GM19351 (cell line): ENCODE data around the gene AGAP2.
"Not testable (repeated sequence)": the region's sequence is repeated elsewhere in the genome, so short reads cannot be mapped to it uniquely, and the experiment has no call there.

Source experiments
- ATAC-seq: cut with Tn5 transposase; IDR thresholded peaks from one replicate; pipeline ENCODE4 v1.9.1; 2021; ENCODE audit warnings: mild to moderate bottlenecking, moderate library complexity; ENCODE audit not compliant: unreplicated experiment

The AGAP2 gene

GRCh38 chr12:57738661-57739237 lies at the start of gene AGAP2:
TSS of gene AGAP2 (minus strand) at chr12:57738742. CDS start at chr12:57738246, 496 bp downstream.
- ATAC-seq: no peak

- no peak for ATAC-seq
Measured at GRCh38 chr12:57783861-57784260, 45.3 kb upstream of the AGAP2 start.

- no peak for ATAC-seq
Measured at GRCh38 chr12:57783466-57783801, 44.9 kb upstream of the AGAP2 start.

GRCh38 chr12:57782608-57783465 lies 44.3 kb upstream of the AGAP2 start, which contains the start of gene TSFM:
TSS of gene TSFM (plus strand) at chr12:57782787. CDS start at chr12:57782802, 15 bp downstream.
- peak; percentile 93 for ATAC-seq

- peak; percentile 7 for ATAC-seq
Measured at GRCh38 chr12:57782243-57782607, 43.7 kb upstream of the AGAP2 start.

- ATAC-seq: no peak
Measured at GRCh38 chr12:57781801-57782200, 43.3 kb upstream of the AGAP2 start.

GRCh38 chr12:57781244-57781643 lies 42.7 kb upstream of the AGAP2 start:
- no peak for ATAC-seq

GRCh38 chr12:57780284-57780897 lies 41.8 kb upstream of the AGAP2 start:
- ATAC-seq: no peak

GRCh38 chr12:57779736-57780135 lies 41.2 kb upstream of the AGAP2 start:
- no peak for ATAC-seq

- ATAC-seq: no peak
Measured at GRCh38 chr12:57777911-57778310, 39.4 kb upstream of the AGAP2 start.

GRCh38 chr12:57777367-57777766 lies 38.8 kb upstream of the AGAP2 start:
- no peak for ATAC-seq

- no peak for ATAC-seq
Measured at GRCh38 chr12:57776247-57776587, 37.7 kb upstream of the AGAP2 start.

- ATAC-seq: no peak
Measured at GRCh38 chr12:57775563-57776246, 37.2 kb upstream of the AGAP2 start.

- no peak for ATAC-seq
Measured at GRCh38 chr12:57775044-57775443, 36.5 kb upstream of the AGAP2 start.

- ATAC-seq: not testable (repeated sequence)
Measured at GRCh38 chr12:57774634-57775033, 36.1 kb upstream of the AGAP2 start.

- peak; percentile 5 for ATAC-seq
Measured at GRCh38 chr12:57772429-57773322, 34.1 kb upstream of the AGAP2 start, which contains the start of gene EEF1AKMT3. TSS of gene EEF1AKMT3 (plus strand) at chr12:57772614. CDS start at chr12:57772725, 111 bp downstream.

GRCh38 chr12:57771873-57772428 lies 33.4 kb upstream of the AGAP2 start, which contains the start of gene METTL1:
TSS of gene METTL1 (minus strand) at chr12:57772105. CDS start at chr12:57772083, 22 bp downstream.
- ATAC-seq: peak; percentile 80

- peak; percentile 76 for ATAC-seq
Measured at GRCh38 chr12:57771236-57771872, 32.8 kb upstream of the AGAP2 start.

GRCh38 chr12:57770734-57771133 lies 32.2 kb upstream of the AGAP2 start:
- ATAC-seq: no peak
